NCI-H146 (cell line): ENCODE results near the gene PRMT7.
A peak's percentile ranks its signal among the peaks of the same experiment; 100 is the strongest.
"Not testable (repeated sequence)": the region's sequence is repeated elsewhere in the genome, so short reads cannot be mapped to it uniquely, and the experiment has no call there.

Experiments
- DNase-seq: peaks from one replicate; lab custom pipeline; 2025; lab: John Stamatoyannopoulos, UW

The PRMT7 gene

GRCh38 chr16:68283801-68284598 lies 26.8 kb upstream of the PRMT7 start:
- no peak for DNase-seq

- no peak for DNase-seq
Measured at GRCh38 chr16:68284847-68285246, 26.0 kb upstream of the PRMT7 start.

DNA sequence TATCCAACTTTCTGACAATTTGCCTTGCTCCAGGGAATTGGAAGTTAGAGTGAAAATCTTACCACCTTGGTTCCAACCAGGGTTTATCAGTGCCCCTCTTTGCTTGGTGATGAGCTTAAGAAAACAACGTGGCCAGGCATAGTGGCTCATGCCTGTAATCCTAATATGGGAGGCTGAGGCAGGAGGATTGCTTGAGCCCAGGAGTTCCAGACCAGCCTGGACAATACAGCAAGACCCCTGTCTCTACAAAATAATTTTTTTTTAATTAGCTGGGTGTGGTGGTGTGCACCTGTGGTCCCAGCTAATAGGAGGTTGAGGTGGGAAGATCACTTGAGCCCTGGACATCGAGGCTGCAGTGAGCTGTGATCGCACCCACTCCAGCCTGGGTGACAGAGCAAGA lies 25.1 kb upstream of the PRMT7 start:
- DNase-seq: no peak

DNA sequence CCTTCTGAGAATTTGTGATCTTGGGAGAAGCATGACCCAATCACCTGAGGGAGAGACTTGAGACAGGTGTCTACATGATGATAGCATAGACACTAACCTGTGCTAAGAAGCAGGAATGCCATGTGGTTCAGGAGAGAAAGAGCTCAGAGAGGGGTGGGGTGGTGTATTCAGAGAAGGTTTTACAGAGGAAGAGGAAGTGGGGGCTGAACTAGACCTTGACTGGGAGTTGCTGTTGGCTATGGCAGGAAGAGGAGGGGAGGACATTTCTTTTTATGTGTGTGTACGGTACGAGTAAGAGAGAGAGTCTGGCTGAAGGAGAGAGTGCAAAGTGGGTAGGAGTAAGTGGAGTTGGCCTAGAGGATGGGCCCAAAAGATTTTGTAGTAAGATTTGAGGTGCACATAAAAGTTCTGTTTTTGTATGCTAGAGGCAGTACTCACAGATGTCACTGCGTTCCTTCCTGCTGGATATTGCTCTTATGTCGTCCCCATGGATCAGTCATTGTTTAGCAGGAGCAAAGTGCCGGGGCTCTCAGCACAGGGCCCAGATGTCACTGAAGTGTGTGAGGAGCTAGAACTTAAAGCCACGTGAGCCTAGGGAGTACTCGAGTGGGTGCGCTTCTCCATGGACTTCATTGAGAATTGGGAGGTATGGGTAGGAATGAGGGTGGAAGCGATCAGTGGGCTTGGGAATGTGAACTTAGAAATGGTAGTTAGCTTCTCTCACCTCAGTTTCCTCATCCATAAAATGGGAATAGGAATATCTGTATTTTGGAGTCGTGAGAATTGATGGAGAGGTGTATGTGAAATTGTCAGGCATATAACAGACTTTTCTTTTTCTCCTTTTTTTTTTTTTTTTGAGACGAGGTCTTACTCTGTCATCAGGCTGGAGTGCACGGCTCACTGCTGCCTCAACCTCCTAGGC lies 24.4 kb upstream of the PRMT7 start:
- DNase-seq: no peak

- no peak for DNase-seq
Measured at GRCh38 chr16:68287276-68288251, 23.3 kb upstream of the PRMT7 start.

- DNase-seq: no peak
Measured at GRCh38 chr16:68288252-68288650, 22.6 kb upstream of the PRMT7 start.

- not testable (repeated sequence) for DNase-seq
Measured at GRCh38 chr16:68288796-68289195, 22.0 kb upstream of the PRMT7 start.

- DNase-seq: no peak
Measured at GRCh38 chr16:68289202-68289601, 21.6 kb upstream of the PRMT7 start.

DNA sequence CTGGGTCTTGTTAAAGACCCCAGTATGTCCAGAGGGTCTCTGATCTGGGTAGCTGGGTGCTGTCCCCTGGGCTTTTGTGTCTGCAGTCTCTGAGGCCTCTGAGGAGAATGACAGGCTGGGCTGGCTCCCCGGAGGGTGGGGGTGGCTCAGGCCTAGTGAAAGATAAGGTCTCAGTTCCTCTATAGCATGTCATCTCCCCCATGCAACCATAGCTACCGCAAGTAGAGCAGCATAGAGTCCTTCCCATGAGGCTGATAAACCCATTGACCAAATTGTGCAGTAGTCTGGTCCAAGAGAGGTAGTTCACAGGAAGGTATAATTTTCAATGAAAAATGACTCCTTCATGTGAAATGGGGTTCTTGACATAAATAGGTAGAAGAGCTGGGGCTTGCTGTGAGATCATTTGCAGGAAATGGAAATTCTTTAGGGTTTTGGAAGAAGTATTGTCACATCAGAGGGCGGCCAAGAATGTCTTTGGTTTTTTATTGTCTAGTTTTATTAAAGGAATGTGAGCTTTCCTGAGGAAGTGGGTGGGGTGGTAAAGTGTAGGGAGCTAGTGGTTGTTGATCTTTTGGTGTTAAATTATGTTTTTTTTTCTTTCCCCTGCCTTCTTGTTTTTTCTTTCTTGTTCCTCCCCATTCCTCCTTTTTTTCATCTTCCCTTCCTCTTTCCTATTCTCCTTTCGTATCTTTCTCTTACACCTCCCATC lies 21.0 kb upstream of the PRMT7 start:
- no peak for DNase-seq

- DNase-seq: no peak
Measured at GRCh38 chr16:68290450-68290849, 20.4 kb upstream of the PRMT7 start.

DNA sequence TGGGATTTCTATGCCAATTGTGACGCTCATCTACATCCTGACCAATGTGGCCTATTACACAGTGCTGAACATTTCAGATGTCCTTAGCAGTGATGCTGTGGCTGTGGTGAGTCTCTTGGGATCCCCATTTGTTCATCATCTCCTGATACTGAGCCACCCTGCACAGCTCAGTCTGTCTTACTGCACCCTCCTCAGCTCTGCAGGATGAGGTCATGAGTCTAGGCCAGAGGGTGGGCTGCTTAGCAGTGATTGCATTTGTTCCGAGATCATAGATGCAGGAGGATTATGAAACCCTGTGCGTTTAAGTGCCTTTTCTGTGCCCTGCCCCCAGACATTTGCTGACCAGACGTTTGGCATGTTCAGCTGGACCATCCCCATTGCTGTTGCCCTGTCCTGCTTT lies 19.6 kb upstream of the PRMT7 start:
- DNase-seq: no peak

GRCh38 chr16:68292425-68292824 lies 18.4 kb upstream of the PRMT7 start:
- no peak for DNase-seq

- DNase-seq: no peak
Measured at GRCh38 chr16:68296291-68296690, 14.5 kb upstream of the PRMT7 start.

DNA sequence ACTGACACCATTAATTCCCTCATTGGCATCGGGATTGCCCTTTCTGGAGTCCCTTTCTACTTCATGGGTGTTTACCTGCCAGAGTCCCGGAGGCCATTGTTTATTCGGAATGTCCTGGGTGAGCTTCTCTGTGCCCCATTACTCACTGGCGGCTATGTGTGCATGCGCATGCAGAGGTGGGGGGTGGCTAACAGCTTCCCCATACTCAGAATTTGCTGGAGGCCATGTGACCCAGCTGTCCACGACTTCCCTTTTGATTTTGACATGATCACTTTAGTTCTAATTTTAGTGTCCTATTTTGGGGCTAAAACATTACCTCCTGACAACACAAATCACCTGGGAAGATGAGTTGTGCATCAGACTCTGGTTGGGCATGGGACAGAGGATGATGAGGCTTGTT lies 14.1 kb upstream of the PRMT7 start:
- no peak for DNase-seq

- DNase-seq: no peak
Measured at GRCh38 chr16:68297908-68298307, 12.9 kb upstream of the PRMT7 start.

DNA sequence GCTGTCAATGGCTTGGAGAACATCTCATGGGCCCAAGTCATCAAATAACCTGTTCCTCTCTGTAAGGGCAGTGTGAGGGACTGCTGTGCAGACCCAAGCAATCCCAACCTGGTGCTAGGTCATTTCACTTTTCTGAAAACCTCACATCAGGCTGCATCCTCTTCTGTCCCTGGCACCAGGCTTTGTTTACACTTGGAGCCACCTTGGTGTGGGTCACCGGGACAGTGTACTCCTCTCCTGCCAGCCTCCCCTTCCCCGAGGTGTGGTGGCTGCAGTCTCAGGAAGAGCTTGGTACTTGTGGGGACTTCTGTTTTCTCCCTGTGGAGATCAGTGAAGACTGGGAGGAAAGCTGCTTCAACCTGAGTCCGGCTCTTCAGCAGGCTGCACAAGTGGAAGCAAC lies 12.5 kb upstream of the PRMT7 start:
- no peak for DNase-seq

GRCh38 chr16:68298907-68299561 lies 11.8 kb upstream of the PRMT7 start:
- no peak for DNase-seq

- peak; percentile 4 for DNase-seq
Measured at GRCh38 chr16:68299571-68300453, 11.0 kb upstream of the PRMT7 start.

GRCh38 chr16:68300734-68301459 lies 9.9 kb upstream of the PRMT7 start:
- no peak for DNase-seq
